Stimulated activated CD8-positive, alpha-beta memory T cell treated with anti-CD3 and anti-CD28 coated beads, Interleukin-4, amount 100 ng/mL, for 1 hour (primary cell): ENCODE results near the gene DHX58.

Experiments
- DNase-seq, 2 donors: peaks; one replicate each; pipeline ENCODE4 v3.0.0-alpha.2; 2020; ENCODE audit warnings: low read depth in 2 of 2, low spot score in 1 of 2

The DHX58 gene

GRCh38 chr17:42111265-42111636 lies 1.3 kb downstream of the DHX58 start:
- DNase-seq, result no peak

GRCh38 chr17:42110301-42111264 lies 1.9 kb downstream of the DHX58 start:
- no peak for DNase-seq

- DNase-seq, result no peak
Observed at GRCh38 chr17:42109086-42109485, 3.4 kb downstream of the DHX58 start.

GRCh38 chr17:42107597-42108576 lies 4.6 kb downstream of the DHX58 start:
- DNase-seq, result peak; percentile 82 to 88

- no peak for DNase-seq
Observed at GRCh38 chr17:42107124-42107523, 5.4 kb downstream of the DHX58 start.

- DNase-seq, result no peak
Observed at GRCh38 chr17:42106009-42106408, 6.5 kb downstream of the DHX58 start.

GRCh38 chr17:42104264-42104663 lies 8.2 kb downstream of the DHX58 start:
- DNase-seq, result no peak

GRCh38 chr17:42103221-42103954 lies 9.1 kb downstream of the DHX58 start:
- no peak for DNase-seq

GRCh38 chr17:42101513-42102292 lies 10.8 kb downstream of the DHX58 start:
- DNase-seq, result peak; percentile 24 to 44

GRCh38 chr17:42098730-42099399 lies 13.6 kb downstream of the DHX58 start:
- DNase-seq, result no peak

- DNase-seq, result peak in 1 of 2 donors; percentile 32
Observed at GRCh38 chr17:42097691-42098631, 14.6 kb downstream of the DHX58 start, which contains the start of gene ZNF385C. TSS of gene ZNF385C (minus strand) at chr17:42098473. CDS start at chr17:42063056, 35,417 bp downstream.

GRCh38 chr17:42096360-42097111 lies 16.0 kb downstream of the DHX58 start:
- DNase-seq, result no peak

- no peak for DNase-seq
Observed at GRCh38 chr17:42094375-42095069, 18.0 kb downstream of the DHX58 start.

GRCh38 chr17:42092939-42093338 lies 19.6 kb downstream of the DHX58 start:
- DNase-seq, result no peak

GRCh38 chr17:42090964-42091790 lies 21.3 kb downstream of the DHX58 start:
- no peak for DNase-seq

- DNase-seq, result no peak
Observed at GRCh38 chr17:42088736-42089135, 23.8 kb downstream of the DHX58 start.
